PC-3 (cell line): ENCODE results near the gene IPP. TPM values are rescaled to one million over a fixed set of nuclear protein-coding genes. Genes with fewer than 3 reads are reported as not detected.

Source experiments
- ATAC-seq: fragments of 200-7000 bp; cut with Tn5 transposase; 2 replicates; pipeline ENCODE4 v1.9.1; 2020; ENCODE audit warnings: mild to moderate bottlenecking, moderate library complexity
- BruUV-seq: library from RNA; stranded (reverse); fragments of 400-500 nt; replicated peaks from 2 replicates; lab custom pipeline; 2021; lab: Mats Ljungman, UMichigan
- CTCF ChIA-PET: fragments of 300-600 bp; sonication (Branson Sonifier 250); formaldehyde crosslinking; loops from one replicate; lab custom pipeline; 2022; ENCODE audit warnings: antibody characterized with exemption; lab: Charles Lee
- POLR2A ChIA-PET: fragments of 300-600 bp; sonication (Branson Sonifier 250); formaldehyde crosslinking; loops from one replicate; lab custom pipeline; 2022; ENCODE audit warnings: antibody characterized with exemption; ENCODE audit not compliant: unreplicated experiment; lab: Charles Lee
- DNase-seq: peaks from one replicate; pipeline ENCODE4 v3.0.0-alpha.2; 2015
- H2AFZ ChIP-seq: fragments of 300-600 bp; sonication (generic); 2 replicates; pipeline ENCODE4 v1.6.0; 2016; ENCODE audit warnings: antibody characterized with exemption, low read length
- H3F3A ChIP-seq: fragments of 300-600 bp; sonication (generic); one replicate; pipeline ENCODE4 v1.6.0; 2017; ENCODE audit warnings: antibody characterized with exemption, low read length, control low read depth, mild to moderate bottlenecking; ENCODE audit not compliant: unreplicated experiment
- H3K27ac ChIP-seq: fragments of 300-600 bp; sonication (generic); 2 replicates; pipeline ENCODE4 v1.5.1; 2016; ENCODE audit warnings: mild to moderate bottlenecking, low read length
- H3K27me3 ChIP-seq: fragments of 300-600 bp; sonication (generic); 2 replicates; pipeline ENCODE4 v1.6.1; 2016; ENCODE audit warnings: low read length, mixed read lengths
- H3K36me3 ChIP-seq: fragments of 300-600 bp; sonication (generic); 2 replicates; pipeline ENCODE4 v1.6.1; 2016; ENCODE audit warnings: low read depth, mixed run types, low read length, mixed read lengths
- H3K4me1 ChIP-seq: fragments of 300-600 bp; sonication (generic); 2 replicates; pipeline ENCODE4 v1.5.1; 2016; ENCODE audit warnings: low read length; ENCODE audit not compliant: insufficient read depth
- H3K4me2 ChIP-seq: fragments of 300-600 bp; sonication (generic); 2 replicates; pipeline ENCODE4 v1.6.0; 2016; ENCODE audit warnings: low read length
- H3K4me3 ChIP-seq: fragments of 300-600 bp; sonication (generic); 2 replicates; pipeline ENCODE4 v1.5.1; 2016; ENCODE audit warnings: mild to moderate bottlenecking, low read length, mixed read lengths
- H3K79me2 ChIP-seq: fragments of 300-600 bp; sonication (generic); 2 replicates; pipeline ENCODE4 v1.6.1; 2017; ENCODE audit warnings: low read length, mixed read lengths
- H3K9ac ChIP-seq: fragments of 300-600 bp; sonication (generic); 2 replicates; pipeline ENCODE4 v1.6.0; 2016; ENCODE audit warnings: mild to moderate bottlenecking, low read length
- H3K9me2 ChIP-seq: fragments of 300-600 bp; sonication (generic); replicated peaks from 2 replicates; pipeline ENCODE4 v1.6.1; 2016; ENCODE audit warnings: mixed run types, low read length, mixed read lengths
- H3K9me3 ChIP-seq: fragments of 300-600 bp; sonication (generic); 2 replicates; pipeline ENCODE4 v1.6.1; 2016; ENCODE audit warnings: low read length, mixed read lengths
- H4K20me1 ChIP-seq: fragments of 300-600 bp; sonication (generic); 2 replicates; pipeline ENCODE4 v1.6.1; 2016; ENCODE audit warnings: low read length, mixed read lengths
- EZH2 ChIP-seq: fragments of 300-600 bp; sonication (generic); IDR thresholded peaks from one replicate; pipeline ENCODE4 v1.6.1; 2017; ENCODE audit warnings: antibody characterized with exemption, mild to moderate bottlenecking, low read length; ENCODE audit not compliant: unreplicated experiment
- EZH2phosphoT487 ChIP-seq: fragments of 300-600 bp; sonication (generic); IDR thresholded peaks from 2 replicates; pipeline ENCODE4 v1.6.1; 2018; ENCODE audit warnings: mild to moderate bottlenecking, antibody characterized with exemption, low read length, borderline replicate concordance
- intact Hi-C: fragments of 100-400 bp; cut with micrococcal nuclease; formaldehyde crosslinking; loops from 2 replicates; pipeline ENCODE4 v1.9.0; 2023
- total RNA-seq: library from RNA; depleted of rRNA; stranded (reverse); fragments of >200 nt; gene quantifications from 2 replicates; pipeline ENCODE4 v1.2.3, GENCODE V29; 2014
- TF ChIP-seq, protein P1 (sequence below): fragments of 300-600 bp; sonication (generic); conservative IDR thresholded peaks from 2 replicates; pipeline ENCODE4 v1.5.1; 2017; ENCODE audit warnings: antibody characterized with exemption, low read depth, mild to moderate bottlenecking, low read length

The IPP gene
- total RNA-seq, 1 experiment from 2014 or later, result 6.6 TPM

DNA sequence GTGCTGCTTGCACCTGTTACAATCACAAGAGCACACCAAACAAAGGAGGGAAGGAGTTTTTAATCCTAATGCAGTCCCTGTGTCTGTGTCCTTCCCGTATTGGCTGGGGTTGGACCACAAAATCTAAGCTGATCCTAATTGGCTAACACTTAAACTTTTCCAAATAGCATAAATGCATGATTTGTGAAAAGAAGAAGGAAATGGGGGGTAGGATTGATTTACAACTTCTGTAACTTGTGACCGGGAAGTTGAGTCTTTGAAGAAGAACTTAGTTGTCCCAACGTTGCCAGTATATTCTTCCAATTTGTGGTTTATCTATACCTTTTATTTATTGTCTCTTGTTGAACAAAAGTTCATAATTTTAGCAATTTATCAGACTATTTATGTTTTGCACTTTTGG lies 11.8 kb upstream of the IPP start:
- no peak overlapping the region for H3K9ac ChIP-seq
- H3K9me3 ChIP-seq, result no peaks in the 10 kb centered on the region
- H3F3A ChIP-seq, result no peaks in the 10 kb centered on the region
- TF ChIP-seq, protein P1, sequence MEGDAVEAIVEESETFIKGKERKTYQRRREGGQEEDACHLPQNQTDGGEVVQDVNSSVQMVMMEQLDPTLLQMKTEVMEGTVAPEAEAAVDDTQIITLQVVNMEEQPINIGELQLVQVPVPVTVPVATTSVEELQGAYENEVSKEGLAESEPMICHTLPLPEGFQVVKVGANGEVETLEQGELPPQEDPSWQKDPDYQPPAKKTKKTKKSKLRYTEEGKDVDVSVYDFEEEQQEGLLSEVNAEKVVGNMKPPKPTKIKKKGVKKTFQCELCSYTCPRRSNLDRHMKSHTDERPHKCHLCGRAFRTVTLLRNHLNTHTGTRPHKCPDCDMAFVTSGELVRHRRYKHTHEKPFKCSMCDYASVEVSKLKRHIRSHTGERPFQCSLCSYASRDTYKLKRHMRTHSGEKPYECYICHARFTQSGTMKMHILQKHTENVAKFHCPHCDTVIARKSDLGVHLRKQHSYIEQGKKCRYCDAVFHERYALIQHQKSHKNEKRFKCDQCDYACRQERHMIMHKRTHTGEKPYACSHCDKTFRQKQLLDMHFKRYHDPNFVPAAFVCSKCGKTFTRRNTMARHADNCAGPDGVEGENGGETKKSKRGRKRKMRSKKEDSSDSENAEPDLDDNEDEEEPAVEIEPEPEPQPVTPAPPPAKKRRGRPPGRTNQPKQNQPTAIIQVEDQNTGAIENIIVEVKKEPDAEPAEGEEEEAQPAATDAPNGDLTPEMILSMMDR, result no peak
- TF ChIP-seq EZH2 (no peak), EZH2phosphoT487 (no peak)
- DNase-seq (no peak), ATAC-seq (no peak)
- H3K4me3 ChIP-seq, result no peak overlapping the region
- H3K9me2 ChIP-seq, result no peaks in the 10 kb centered on the region
- ChIA-PET POLR2A (no interaction called here), CTCF (no interaction called here)
- no peak overlapping the region for H3K27ac ChIP-seq
- H3K4me1 ChIP-seq, result no peaks in the 10 kb centered on the region
- H3K79me2 ChIP-seq, result no peaks in the 10 kb centered on the region
- H3K4me2 ChIP-seq, result no peak overlapping the region
- BruUV-seq, result no TSS peak
- H2AFZ ChIP-seq, result no peak overlapping the region
- H3K27me3 ChIP-seq, result no peaks in the 10 kb centered on the region
- H4K20me1 ChIP-seq, result no peaks in the 10 kb centered on the region
- intact Hi-C loops, result no loop called here
- H3K36me3 ChIP-seq, result no peaks in the 10 kb centered on the region

DNA sequence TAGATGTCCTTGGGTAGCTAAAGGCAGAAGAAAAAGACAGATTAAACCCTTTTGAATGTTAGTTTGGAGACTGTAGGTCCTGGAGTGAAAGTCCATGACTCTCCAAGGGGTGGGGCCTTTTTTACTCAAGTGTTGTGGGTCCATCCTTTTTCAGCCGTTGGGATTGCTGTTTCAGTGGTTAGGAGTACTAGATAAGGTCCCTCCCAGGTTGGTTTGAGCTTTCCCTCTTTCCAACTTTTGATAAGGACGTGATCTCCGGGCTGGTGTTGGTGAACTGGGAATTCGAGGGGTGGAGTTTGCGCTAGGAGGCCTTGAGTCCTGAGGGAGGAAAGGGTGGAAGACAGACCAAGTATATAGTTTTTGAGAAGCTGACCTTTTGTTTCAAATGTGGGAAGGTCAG lies 5.2 kb upstream of the IPP start:
- no peak for TF ChIP-seq EZH2
- no peak for TF ChIP-seq EZH2phosphoT487
- TF ChIP-seq, protein P1, result no peak
- peaks cover 4% of the 10 kb centered on the region for H3K4me1 ChIP-seq
- H3K36me3 ChIP-seq, result no peaks in the 10 kb centered on the region
- H3K9me3 ChIP-seq, result no peaks in the 10 kb centered on the region
- ATAC-seq (no peak), DNase-seq (no peak)
- no peaks in the 10 kb centered on the region for H3K9me2 ChIP-seq
- no peaks in the 10 kb centered on the region for H4K20me1 ChIP-seq
- H3F3A ChIP-seq, result no peaks in the 10 kb centered on the region
- BruUV-seq, result no TSS peak
- no peak overlapping the region for H3K4me3 ChIP-seq
- POLR2A ChIA-PET, result no interaction called here
- H3K4me2 ChIP-seq, result no peak overlapping the region
- H3K79me2 ChIP-seq, result no peaks in the 10 kb centered on the region
- CTCF ChIA-PET, result no interaction called here
- no peak overlapping the region for H3K27ac ChIP-seq
- no peak overlapping the region for H3K9ac ChIP-seq
- intact Hi-C loops, result no loop called here
- no peaks in the 10 kb centered on the region for H3K27me3 ChIP-seq
- no peak overlapping the region for H2AFZ ChIP-seq

DNA sequence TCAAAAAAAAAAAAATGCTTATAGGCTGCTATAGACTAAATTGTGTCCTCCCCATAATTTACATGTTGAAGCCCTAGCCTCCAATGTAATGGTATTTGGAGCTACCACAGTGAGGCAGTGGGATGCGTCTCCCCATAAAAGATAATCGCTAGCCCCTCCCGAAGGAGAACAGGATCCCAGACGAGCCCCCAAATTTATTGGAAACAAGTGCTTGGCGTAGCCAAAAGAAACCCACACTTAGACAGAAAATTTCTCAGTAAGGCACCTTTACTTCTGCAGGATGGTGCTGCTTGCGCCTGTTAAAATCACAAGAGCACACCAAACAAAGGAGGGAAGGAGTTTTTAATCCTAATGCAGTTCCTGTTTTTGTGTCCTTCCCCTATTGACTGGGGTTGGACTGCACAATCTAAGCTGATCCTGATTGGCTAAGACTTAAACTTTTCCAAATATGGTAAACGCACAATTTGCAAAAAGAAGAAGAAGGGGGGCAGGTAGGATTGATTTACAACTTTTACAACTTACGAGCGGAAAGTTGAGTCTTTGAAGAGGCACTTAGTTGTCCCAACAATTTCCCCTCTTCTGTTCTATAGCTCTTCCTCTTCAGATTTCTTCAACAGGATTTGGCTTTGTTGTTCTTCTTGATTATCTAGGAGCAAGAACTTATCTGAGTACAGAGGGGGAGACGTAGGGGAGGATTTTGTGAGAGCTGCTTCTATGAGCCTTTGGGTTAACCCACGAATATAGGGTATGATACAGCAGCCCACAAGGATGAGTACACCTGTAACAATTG lies 3.0 kb upstream of the IPP start:
- peaks cover 10% of the 10 kb centered on the region for H3K79me2 ChIP-seq
- ATAC-seq (no peak), DNase-seq (no peak)
- TF ChIP-seq EZH2, result no peak
- TF ChIP-seq, protein P1, result no peak
- no peaks in the 10 kb centered on the region for H3K9me3 ChIP-seq
- H3F3A ChIP-seq, result no peaks in the 10 kb centered on the region
- intact Hi-C loops, result no loop called here
- H2AFZ ChIP-seq, result no peak overlapping the region
- H3K27me3 ChIP-seq, result no peaks in the 10 kb centered on the region
- H3K27ac ChIP-seq, result no peak overlapping the region
- no peak overlapping the region for H3K4me2 ChIP-seq
- H3K9me2 ChIP-seq, result no peaks in the 10 kb centered on the region
- no peak overlapping the region for H3K9ac ChIP-seq
- ChIA-PET CTCF (no interaction called here), POLR2A (no interaction called here)
- H3K36me3 ChIP-seq, result no peaks in the 10 kb centered on the region
- H3K4me3 ChIP-seq, result no peak overlapping the region
- H4K20me1 ChIP-seq, result no peaks in the 10 kb centered on the region
- BruUV-seq, result no TSS peak
- H3K4me1 ChIP-seq, result peaks cover 9% of the 10 kb centered on the region
